SK-N-SH (cell line): ENCODE measurements around the gene RND2. TPM values are rescaled to one million over a fixed set of nuclear protein-coding genes. Genes with fewer than 3 reads are reported as not detected.

Experiments
- polyA plus RNA-seq, 3 experiments: library from polyadenylated mRNA; depleted of rRNA; stranded (reverse); fragments of >200 nt; gene quantifications; 2 replicates each; pipeline ENCODE4 v1.2.3, GENCODE V29; 2012

RND2 gene
- polyA plus RNA-seq, 1 of the 3 experiments (the other 2 are of a cell fraction): 8.9 TPM

Other genes with a start within 250 kb of the RND2 start
- 8.7 and 12.5 TPM in 2 replicates for gene WNK4, start 244.6 kb upstream of the RND2 start, polyA plus RNA-seq (2012; rRNA removed)
- 90.5 and 103 TPM in 2 replicates for gene COA3, start 226.5 kb upstream of the RND2 start, polyA plus RNA-seq (2012; rRNA removed)
- 0.26 TPM in 1 of 2 replicates, not detected in the other for gene CNTD1, start 226.4 kb upstream of the RND2 start, polyA plus RNA-seq (2012; rRNA removed)
- 78.0 and 97.4 TPM in 2 replicates for gene BECN1, start 200.9 kb upstream of the RND2 start, polyA plus RNA-seq (2012; rRNA removed)
- 139 and 152 TPM in 2 replicates for gene PSME3, start 191.8 kb upstream of the RND2 start, polyA plus RNA-seq (2012; rRNA removed)
- 0.24 and 0.33 TPM in 2 replicates for gene AOC2, start 180.7 kb upstream of the RND2 start, polyA plus RNA-seq (2012; rRNA removed)
- 0.03 and 0.08 TPM in 2 replicates for gene AOC3, start 174.0 kb upstream of the RND2 start, polyA plus RNA-seq (2012; rRNA removed)
- not detected in 2 replicates for gene G6PC1, start 124.4 kb upstream of the RND2 start, polyA plus RNA-seq (2012; rRNA removed)
- 52.0 and 59.4 TPM in 2 replicates for gene AARSD1, start 60.8 kb upstream of the RND2 start, polyA plus RNA-seq (2012; rRNA removed)
- 1.4 and 1.7 TPM in 2 replicates for gene PTGES3L, start 45.2 kb upstream of the RND2 start, polyA plus RNA-seq (2012; rRNA removed)
- 9.0 and 9.5 TPM in 2 replicates for gene RUNDC1, start 44.7 kb upstream of the RND2 start, polyA plus RNA-seq (2012; rRNA removed)
- 4,890 and 6,383 TPM in 2 replicates for gene RPL27, start 26.8 kb upstream of the RND2 start, polyA plus RNA-seq (2012; rRNA removed)
- gene IFI35, start 18.4 kb upstream of the RND2 start, polyA plus RNA-seq (2012; rRNA removed): 15.7 and 17.6 TPM in 2 replicates
- gene VAT1, start 2.8 kb upstream of the RND2 start, polyA plus RNA-seq (2012; rRNA removed): 157 and 170 TPM in 2 replicates
- gene BRCA1, start 100.1 kb downstream of the RND2 start, polyA plus RNA-seq (2012; rRNA removed): 11.2 and 12.5 TPM in 2 replicates
- 41.4 and 62.5 TPM in 2 replicates for gene NBR1, start 146.0 kb downstream of the RND2 start, polyA plus RNA-seq (2012; rRNA removed)
- gene TMEM106A, start 186.6 kb downstream of the RND2 start, polyA plus RNA-seq (2012; rRNA removed): 0.03 and 0.12 TPM in 2 replicates
- not detected in 2 replicates for gene CCDC200, start 203.4 kb downstream of the RND2 start, polyA plus RNA-seq (2012; rRNA removed)
- not detected in 2 replicates for gene RNU2-1, start 208.7 kb downstream of the RND2 start, polyA plus RNA-seq (2012; rRNA removed)